Stimulated activated CD4-positive, alpha-beta T cell treated with anti-CD3 and anti-CD28 coated beads, Interleukin-12 subunit alpha, Interleukin-12 subunit beta, amount 100 ng/mL, for 24 hours (primary cell): ENCODE data around the gene RNF167.
A peak's percentile ranks its signal among the peaks of the same experiment; 100 is the strongest.

ENCODE experiments used
- DNase-seq, 2 experiments: peaks; one replicate each; pipeline ENCODE4 v3.0.0-alpha.2; 2020; ENCODE audit warnings: low read depth in 2 of 2

Gene RNF167

GRCh38 chr17:4938688-4939545 lies 1.2 kb upstream of the RNF167 start:
- DNase-seq: no peak

GRCh38 chr17:4939546-4939795 lies 597 bp upstream of the RNF167 start:
- DNase-seq: no peak

GRCh38 chr17:4940555-4941318 lies 669 bp downstream of the RNF167 start:
- no peak for DNase-seq

GRCh38 chr17:4941319-4941610 lies 1.2 kb downstream of the RNF167 start:
- no peak for DNase-seq

- no peak for DNase-seq
These were observed 2.9 kb downstream of the RNF167 start for GRCh38 chr17:4942760-4943508.

- DNase-seq: peak in 1 of 2 experiments; percentile 58
These were observed 4.1 kb downstream of the RNF167 start for GRCh38 chr17:4944163-4944553.

GRCh38 chr17:4944554-4945175 lies 4.6 kb downstream of the RNF167 start:
- peak in 1 of 2 experiments; percentile 42 for DNase-seq

GRCh38 chr17:4945176-4945943 lies 5.3 kb downstream of the RNF167 start:
- DNase-seq: peak; percentile 74 to 87

- no peak for DNase-seq
These were observed 5.8 kb downstream of the RNF167 start for GRCh38 chr17:4945944-4946280.

- no peak for DNase-seq
These were observed 6.4 kb downstream of the RNF167 start for GRCh38 chr17:4946312-4946976.

GRCh38 chr17:4947010-4947410 lies 6.9 kb downstream of the RNF167 start:
- no peak for DNase-seq

GRCh38 chr17:4947411-4948165 lies 7.5 kb downstream of the RNF167 start:
- DNase-seq: peak in 1 of 2 experiments; percentile 66

GRCh38 chr17:4948166-4948930 lies 8.3 kb downstream of the RNF167 start, which contains the start of gene PFN1:
Gene PFN1 (minus strand): TSS chr17:4948530. CDS start chr17:4948394, 136 bp downstream.
- peak; percentile 86 to 88 for DNase-seq

- peak; percentile 60 to 64 for DNase-seq
These were observed 8.9 kb downstream of the RNF167 start for GRCh38 chr17:4948931-4949320.

- peak in 1 of 2 experiments; percentile 81 for DNase-seq
These were observed 9.4 kb downstream of the RNF167 start for GRCh38 chr17:4949321-4950074.

GRCh38 chr17:4950075-4950745 lies 10.1 kb downstream of the RNF167 start:
- no peak for DNase-seq

GRCh38 chr17:4950746-4951204 lies 10.7 kb downstream of the RNF167 start, which contains the start of gene ENO3:
Gene ENO3 (plus strand): TSS chr17:4951119. CDS start chr17:4951830, 711 bp downstream.
- no peak for DNase-seq

- no peak for DNase-seq
These were observed 11.4 kb downstream of the RNF167 start for GRCh38 chr17:4951486-4951885.
